GM21576 (cell line): ENCODE results near the gene PHF13.
"Not testable (repeated sequence)": the region's sequence is repeated elsewhere in the genome, so short reads cannot be mapped to it uniquely, and the experiment has no call there.

ENCODE experiments used
- ATAC-seq: cut with Tn5 transposase; IDR thresholded peaks from one replicate; pipeline ENCODE4 v1.9.1; 2021; ENCODE audit warnings: mild to moderate bottlenecking, moderate library complexity; ENCODE audit not compliant: unreplicated experiment

PHF13 gene

DNA sequence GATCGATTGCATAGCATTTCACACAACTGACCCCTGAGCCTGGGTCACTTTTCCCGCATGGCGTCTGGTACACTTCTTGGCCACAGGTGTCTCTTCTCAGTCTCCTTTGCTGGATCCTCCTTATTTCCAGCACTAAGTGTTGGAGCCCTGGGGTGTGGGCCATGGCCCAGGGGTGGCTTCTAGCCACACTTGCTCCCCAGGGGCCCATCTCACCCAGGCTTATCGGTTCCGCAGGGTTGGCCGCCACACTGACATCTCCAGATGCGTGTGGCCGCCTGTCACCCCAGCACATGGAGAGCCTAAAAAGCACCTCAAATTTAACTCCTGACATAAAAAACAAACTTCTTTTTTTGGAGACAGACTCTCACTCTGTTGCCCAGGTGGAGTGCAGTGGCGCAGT lies 13.5 kb downstream of the PHF13 start:
- no peak for ATAC-seq

DNA sequence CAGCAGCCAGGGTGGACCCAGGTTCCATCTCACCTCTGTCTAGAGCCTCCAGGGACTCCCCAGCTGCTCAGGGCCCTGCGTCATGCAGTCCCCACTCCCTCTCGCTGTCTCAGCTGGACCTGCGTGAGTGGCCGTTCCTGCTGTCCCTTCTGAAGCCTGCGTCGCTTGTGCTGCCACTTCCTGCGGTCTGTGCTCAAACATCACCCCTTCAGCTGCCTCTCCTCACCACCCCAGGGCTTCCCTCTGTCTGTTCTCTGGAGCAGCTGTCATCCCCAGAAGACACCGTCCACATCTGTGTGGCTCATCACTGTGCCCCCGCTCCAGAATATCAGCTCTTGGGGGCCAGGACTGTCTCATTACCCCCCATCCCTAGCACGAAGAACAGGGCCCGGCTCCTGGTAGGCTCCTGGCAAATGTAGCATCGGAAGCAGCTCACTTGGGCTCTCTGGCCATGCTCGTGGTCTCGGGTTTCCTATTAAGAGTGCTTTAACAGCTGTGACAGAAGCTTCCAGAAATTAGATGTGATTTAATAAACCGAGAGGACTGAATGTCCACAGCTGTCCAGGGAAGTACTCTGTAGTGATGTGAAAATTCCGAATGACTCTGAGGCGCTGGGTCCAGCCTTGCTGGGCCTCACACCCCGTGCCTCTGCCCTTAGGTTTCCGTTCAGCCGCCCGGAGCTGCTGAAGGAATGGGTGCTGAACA lies 14.5 kb downstream of the PHF13 start:
- ATAC-seq: no peak

DNA sequence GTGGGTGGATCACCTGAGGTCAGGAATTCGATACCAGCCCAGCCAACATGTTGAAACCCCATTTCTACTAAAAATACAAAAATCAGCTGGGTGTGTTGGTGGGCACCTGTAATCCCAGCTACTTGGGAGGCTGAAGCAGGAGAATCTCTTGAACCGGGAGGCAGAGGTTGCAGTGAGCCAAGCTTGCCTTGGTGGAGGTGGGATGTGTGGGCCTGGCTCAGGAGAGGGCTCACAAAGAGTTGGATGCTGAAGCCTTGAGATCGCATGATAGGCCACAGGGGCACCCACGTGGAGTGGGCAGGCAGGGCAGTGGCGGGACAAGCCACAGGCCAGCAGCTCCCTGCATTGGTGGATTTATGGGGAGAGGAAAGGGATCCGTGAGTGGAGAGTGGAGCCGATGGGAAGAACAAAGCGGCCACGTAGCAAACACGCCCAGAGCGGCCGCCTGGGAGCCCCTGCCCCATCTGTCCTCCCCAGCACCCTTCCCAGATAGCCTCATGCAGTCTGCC lies 15.5 kb downstream of the PHF13 start:
- no peak for ATAC-seq

DNA sequence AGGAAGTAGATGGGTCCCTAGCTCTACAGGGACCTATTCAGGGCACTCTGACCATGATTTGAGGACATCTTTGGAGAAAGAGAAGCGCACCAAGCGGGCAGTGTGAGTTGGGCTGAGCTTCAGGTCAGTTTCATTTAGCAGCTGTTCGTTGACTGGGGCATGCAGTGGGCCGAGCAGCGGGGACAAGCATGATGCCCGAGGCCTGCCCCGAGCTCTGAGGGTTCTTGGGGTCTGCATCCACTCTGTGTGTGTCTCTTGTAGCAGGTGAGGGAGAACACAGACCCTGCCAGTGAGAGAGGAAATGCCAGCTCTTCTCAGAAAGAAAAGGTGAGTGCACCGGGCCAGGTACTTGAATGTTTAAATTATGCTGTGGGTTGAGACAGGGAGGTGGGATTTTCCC lies 16.5 kb downstream of the PHF13 start:
- ATAC-seq: no peak

DNA sequence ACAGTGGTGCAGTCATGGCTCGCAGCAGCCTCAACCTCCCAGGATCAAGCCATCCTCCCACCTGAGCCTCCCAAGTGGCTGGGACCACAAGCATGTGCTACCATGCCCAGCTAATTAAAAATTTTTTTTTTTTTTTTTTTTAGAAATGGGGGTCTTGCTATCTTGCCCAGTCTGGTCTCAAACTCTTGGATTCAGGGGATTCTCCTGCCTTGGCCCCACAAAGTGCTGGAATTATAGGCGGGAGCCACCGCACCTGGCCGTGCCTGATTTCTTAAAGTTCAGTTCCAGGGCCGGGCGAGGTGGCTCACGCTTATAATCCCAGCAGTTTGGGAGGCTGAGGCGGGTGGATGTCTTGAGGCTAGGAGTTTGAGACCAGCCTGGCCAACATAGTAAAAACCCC lies 17.5 kb downstream of the PHF13 start:
- ATAC-seq: no peak

DNA sequence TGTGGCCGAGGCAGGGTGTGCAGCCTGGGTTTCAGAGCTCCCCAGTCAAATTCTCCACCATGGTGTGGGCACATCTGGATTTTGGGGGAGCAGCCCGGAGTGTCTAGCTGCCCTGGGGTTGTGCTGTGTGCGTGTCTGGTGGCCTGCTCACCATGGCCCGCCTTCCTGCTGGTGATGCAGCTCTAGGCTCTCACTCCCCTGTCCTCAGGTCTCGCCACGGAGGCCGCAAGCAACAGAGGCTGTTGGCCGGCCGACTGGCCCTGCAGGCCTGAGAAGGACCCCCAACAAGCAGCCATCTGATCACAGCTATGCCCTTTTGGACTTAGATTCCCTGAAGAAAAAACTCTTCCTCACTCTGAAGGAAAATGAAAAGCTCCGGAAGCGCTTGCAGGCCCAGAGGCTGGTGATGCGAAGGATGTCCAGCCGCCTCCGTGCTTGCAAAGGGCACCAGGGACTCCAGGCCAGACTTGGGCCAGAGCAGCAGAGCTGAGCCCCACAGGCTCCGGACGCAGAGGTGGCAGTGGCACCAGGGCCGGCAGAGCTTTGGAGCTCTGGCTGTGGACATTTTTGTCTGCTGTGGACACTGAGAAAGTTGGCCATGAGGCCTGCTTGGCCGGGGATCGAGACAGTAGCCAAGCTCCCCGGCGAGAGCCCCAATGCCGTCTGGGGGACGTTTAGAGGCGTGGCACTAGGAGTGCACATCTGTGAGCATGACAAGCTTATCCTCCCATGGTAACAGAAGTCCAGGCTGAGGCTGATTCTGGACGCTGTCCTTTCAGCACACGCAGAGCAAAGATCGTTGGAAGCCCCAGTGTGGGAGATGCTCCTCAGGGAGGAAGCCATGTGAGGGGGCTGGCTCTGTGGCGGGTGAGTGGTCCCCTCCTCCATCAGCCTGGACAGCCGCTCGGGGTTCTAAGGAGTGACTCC lies 19.3 kb downstream of the PHF13 start:
- no peak for ATAC-seq

DNA sequence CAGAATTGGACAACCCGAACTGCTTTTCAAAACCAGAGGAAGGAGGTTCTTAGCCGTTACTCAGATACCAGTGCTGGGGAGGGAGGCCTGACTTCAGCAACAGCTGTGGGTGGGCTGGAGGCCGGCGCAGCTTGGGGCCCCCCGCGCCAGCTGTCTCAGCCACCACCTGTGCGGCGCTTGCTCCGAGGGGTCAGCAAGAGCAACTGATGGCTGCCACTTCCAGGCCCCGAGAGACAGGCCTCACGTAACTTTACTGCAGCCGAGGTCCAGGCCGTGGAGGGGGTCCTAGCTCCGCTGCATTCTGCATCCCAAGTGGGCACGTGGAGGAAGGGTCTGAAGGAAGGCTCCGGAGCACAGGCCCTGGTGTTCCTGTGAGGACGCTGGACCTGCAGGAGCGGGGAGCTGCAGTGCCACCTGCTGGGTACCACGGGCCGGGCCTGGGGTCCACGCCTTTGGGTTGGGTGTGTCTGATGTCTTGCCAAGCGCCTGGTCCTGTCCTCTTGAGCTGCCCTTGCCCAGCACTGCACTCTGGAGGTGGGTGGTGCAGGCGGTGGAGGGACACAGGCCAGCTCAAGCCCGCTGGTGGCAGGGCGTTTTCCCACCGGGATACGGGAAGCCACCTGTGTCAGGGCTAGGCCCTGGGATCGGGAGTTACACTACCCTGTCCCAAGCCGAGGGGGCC lies 21.0 kb downstream of the PHF13 start:
- no peak for ATAC-seq

DNA sequence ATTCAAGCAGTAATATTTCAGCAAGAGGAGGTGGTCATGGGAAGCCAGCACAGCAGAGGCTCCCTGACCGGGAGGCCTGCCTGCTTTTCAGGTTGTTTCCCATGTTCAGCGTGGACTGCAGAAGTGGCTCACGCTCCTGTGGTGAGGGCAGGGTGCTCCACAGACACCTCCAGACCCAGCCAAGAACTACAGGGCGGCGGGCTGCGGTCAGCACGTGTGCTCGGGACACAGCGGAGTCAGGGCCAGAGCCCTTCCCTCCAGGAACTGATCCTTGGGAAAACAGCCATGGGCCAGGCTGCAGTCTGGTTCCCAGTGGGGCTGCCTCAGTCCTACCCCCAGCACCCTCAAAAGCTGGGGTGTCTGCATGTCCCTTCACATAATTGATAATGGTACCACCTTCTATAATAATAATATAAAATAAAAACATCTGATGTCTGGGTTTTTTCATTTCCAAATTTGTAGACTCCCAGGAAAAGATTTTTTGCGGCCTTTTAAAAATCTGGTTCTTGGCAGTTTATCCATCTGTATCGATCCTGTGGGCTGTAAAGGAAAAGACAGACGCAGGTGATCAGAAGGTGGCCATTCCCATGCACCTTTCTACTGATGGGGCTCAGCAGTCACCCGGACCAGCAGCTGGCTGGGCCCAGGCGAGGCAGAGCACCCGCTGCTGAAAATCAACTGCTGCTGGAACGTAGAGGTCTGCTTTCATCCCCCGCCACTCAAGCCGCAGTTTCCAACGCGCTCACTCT lies 21.8 kb downstream of the PHF13 start:
- ATAC-seq: no peak

DNA sequence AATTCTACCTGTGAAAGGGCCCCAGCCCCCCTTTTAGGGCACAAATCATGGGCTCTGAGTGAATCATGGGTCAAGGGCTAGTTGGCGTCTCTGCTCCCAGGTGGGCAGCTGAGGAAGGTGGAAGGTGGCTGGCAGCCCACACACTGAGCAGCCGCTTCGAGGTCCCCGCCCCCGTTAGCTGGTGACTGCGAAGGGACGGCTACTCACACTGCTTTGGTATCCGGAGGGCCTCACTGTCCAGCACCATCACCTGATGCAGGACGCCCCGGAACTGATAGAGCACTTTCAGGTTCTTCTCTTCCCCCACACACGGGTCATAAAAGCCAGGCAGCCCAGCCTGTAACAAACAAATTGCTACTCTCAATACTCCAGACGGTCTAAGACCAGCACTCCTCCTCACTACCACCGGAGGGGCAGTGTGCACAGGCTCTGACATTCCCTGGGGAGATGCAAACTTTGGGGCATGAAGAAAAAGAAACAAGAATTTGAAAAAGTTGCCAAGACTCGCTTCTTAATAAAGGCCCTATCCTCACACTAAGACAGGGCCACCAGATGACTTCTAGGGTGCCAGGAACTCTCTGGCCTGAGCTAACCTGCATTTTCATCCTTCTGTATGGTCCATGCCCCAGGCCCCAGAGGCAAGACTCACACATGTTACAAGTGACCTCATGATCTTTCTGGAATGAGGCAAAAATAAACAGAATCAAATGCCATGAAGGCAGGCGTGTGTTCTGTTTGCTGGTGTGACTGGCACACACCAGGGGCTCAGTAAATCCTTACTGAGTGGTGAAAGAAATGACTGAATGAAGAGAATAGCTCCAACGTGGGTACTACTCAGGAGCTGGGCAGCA lies 22.6 kb downstream of the PHF13 start:
- no peak for ATAC-seq

DNA sequence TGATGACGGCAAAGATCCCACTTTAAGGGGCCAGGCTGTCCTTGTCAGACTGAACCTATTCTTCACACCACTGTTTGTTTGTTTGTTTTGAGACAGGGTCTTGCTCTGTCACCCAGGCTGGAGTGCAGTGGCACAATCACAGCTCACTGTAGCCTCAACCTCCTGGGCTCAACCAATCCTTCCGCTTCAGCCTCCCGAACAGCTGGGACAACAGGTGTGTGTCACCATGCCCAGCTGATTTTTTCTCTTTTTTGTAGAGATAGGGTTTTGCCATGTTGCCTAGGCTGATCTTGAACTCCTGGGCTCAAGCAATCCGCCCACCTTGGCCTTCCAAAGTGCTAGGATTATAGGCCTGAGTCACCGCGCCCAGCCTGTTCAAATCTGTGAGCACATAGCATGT lies 23.2 kb downstream of the PHF13 start:
- not testable (repeated sequence) for ATAC-seq

DNA sequence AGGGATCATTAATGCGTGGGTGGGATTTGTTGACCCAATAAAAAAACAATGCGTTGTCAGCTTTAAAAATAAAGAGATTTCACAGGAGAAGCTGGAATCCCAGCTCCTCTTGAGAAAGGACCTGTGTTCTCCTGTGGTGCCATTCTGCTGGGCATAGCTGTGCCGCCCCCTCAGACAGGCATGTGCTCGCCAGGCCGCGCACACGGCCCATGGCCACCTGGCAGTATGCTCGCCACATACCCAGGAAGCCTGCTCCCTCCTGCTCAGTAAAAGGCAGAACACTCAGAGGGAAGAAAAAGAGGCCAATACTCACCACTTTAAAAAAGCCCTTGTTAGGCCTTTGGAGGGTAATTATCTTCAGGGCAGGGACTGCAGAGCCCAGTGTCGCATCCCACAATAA lies 24.2 kb downstream of the PHF13 start:
- ATAC-seq: no peak

DNA sequence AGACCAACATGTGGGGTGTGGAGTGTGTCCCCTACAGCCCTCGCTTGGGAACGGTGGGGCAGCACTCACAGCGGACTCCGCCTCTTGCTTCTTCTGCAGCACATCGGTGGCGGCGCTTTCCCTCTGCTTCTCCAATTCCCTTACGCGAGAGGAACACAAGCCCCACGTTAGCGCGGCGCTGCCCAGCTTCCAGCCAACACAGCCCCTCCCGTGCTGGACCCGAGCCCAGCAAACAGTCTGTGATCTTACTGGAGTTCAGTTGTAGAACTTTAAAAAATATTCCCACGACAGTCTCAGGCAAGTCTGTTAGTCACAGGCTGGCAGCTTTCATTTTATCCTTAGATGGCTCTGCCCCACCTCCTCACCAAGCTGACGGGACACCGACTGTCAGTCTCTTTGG lies 24.7 kb downstream of the PHF13 start:
- ATAC-seq: no peak

DNA sequence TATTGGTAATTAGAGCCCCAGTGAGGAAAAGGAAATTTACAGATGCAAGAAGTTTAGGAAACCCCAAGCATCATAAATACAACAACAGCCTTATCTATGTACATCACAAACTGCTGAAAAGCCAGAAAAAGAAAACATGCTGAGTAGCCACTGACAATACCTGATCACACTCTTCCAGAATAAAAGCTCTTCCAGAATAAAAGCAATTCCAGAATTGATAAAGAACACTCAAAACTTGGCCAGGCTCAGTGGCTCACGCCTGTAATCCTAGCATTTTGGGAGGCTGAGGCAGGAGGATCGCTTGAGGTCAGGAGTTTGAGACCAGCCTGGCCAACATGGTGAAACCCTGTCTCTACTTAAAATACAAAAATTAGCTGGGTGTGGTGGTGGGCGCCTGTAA lies 27.3 kb downstream of the PHF13 start:
- not testable (repeated sequence) for ATAC-seq

DNA sequence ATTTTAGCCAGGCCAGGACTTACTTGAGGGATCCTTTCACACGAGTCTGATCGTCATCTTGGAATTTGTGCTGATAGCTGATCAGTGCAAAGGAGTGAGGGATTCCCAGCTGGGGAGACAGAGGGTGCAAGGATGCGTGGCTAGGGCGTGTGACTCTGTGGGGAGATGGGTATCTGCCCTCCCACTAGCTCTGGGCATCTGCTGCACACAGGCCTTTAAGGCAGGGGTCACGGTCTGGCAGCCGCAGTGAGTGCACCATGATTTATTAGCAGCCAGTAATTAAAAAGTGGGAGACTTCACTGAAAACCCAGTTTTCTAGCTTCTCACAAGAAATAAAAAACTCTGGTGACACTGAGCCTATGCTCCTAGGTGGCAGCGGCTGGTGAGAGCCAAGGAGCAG lies 31.5 kb downstream of the PHF13 start:
- ATAC-seq: no peak

DNA sequence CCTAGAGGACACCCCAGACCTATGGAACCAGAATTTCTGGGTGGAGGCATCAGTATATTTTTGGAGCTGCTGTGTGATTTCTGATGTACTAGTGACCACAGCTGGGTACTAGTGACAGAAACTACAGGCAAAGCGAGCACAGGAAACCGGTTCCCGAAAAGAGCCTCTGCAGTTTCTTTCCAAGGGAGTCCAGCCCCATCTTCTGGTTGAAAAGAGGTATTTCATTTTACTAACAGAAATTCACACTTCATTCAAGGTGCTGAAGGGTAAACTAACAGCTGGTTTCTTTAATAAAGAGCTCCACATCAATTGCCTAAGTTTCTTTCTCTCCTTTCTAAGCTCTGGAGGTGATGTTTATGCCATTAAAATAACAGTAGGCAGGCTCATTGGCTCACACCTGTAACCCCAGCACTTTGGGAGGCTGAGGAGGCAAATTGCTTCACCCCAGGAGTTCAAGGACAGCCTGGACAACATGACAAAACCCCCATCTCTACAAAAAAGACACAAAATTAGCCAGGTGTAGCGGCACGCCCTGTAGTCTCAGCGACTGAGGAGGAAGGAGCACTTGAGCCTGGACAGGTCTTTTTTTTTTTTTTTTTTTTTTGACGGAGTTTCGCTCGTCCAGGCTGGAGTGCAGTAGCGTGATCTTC lies 33.1 kb downstream of the PHF13 start:
- ATAC-seq: no peak

DNA sequence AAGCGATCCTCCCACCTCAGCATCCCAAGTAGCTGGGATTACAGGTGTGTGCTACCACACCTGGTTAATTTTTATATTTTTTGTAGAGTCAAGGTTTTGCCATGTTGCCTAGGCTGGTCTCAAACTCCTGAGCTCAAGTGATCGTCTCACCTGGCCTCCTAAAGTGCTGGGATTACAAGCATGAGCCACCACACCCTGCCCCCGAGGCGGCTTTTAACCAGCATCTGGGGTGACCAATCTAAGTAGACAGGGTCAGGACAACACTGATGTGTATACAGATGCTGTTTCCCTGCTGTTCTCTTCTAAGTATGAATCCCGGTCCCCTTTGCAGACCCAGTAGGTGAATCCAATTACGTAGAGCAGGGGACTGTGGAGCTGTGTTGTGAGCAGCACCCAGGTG lies 35.0 kb downstream of the PHF13 start:
- ATAC-seq: no peak

DNA sequence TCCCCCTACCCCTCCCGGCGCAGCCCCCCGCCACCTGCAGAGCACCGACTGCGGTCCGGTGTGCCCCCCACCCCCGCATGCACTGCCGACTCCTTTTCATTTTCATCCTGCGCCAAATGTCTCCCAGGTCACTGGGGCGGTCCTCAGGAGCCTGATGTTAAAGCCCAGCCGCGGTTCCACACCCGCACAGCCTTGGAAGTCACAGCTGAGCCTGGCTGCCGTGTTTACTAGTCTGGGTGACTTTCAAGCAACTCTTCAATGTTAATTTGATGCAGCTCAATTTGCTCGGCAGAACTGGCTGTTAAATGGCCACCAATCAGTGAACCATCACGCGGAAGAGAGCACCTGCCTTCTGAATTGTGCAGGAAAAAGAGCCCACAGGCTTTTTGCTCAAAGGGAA lies 38.4 kb downstream of the PHF13 start:
- no peak for ATAC-seq

DNA sequence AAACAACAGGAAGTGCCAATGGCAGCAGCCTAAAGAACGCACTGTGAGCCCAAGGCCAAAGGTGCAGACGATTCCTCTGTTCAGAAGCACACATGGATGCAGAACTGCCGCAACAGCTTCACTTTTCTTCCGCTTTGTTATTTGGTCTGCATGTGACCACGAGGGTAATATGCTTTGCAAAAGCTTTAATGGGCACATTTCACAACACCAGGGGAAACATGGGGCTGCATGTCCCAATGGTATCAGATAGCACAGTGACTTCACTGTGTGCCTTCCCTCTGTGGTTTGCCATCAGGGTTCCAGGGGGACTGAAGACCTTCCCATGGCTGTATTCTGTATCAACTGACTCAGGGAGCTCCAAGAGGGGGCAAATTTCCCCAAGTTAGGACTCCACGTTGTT lies 39.5 kb downstream of the PHF13 start:
- ATAC-seq: no peak
